Measurements from ENCODE around the gene CIAO2A.
"Not testable (repeated sequence)": the region's sequence is repeated elsewhere in the genome, so short reads cannot be mapped to it uniquely, and the experiment has no call there.

Gene CIAO2A

DNA sequence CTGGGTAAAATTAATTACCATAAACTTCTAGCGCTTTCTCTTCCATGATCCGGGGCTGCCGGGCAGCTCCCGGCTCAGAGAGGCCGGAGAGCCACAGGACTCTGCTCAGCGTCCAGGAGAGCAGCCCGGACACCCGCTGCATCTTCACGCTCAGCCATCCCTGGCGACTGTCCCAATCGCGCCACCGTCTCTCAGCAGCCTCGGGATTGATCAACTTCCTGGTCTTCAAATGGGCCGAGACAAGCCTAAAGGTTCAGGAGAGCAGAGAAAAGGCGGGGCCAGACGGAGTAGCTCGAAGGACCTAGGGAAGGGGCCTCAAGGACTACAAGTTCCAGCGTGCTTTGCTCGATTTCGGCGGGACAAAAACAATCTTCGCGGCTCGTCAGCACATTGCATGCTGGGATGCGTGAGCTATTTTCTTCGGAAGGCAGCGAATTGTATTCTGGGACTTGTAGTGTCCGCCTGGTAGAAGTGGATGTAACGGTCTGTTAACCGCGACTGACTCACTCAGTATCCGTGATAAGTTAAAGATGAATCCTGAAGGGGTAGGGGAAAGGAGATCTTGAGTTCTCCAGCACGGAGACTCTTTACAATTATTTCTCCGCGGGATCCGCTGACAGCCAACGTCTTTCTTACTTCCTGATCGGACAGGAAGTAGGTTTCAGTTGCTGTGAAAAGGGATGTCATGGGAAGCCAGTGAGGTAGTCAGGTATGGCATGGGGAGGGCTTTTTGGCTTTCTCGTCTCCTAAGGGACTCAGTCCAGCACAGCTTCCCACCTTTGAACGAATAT is at the start of gene CIAO2A:
Gene CIAO2A, minus strand, starts transcription at position 212 of the 791 bp plus-strand sequence. Its CDS starts 70 bp downstream, at position 142.
- DNase-seq, result peak; percentile 97

GRCh38 chr15:64143276-64143675 is 49.6 kb upstream of the CIAO2A start:
- DNase-seq, result no peak

DNA sequence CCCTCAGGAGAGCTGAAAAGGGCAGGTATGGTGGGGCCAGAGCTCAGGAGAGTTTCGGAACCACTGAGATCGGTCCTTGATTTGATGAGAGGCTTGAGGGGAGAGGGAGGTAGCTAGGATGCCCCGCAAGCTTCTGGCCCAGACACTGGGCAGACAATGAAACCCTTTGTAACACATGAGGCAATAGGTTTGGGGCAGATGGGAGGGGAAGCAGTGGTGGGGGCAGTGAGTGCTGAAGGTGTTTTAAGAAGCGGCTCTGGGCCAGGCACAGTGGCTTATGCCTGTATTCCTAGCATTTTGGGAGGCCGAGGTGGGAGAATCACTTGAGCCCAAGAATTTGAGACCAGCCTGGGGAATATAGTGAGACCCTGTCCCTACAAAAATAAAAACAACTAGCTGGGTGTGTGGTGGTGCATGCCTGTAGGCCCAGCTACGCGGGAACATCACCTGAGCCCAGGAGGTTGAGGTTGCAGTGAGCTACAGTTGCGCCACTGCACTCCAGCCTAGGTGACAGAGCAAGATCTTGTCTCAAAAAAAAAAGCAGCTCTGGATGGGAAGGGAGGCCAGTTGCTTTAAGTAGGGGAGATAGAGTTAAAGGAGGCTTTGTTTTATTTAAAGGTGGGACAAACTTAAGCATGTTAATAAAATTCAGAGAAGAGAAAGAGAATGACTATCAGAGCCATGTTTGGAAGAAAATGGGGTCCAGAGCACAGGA is 48.3 kb upstream of the CIAO2A start:
- DNase-seq, result no peak

DNA sequence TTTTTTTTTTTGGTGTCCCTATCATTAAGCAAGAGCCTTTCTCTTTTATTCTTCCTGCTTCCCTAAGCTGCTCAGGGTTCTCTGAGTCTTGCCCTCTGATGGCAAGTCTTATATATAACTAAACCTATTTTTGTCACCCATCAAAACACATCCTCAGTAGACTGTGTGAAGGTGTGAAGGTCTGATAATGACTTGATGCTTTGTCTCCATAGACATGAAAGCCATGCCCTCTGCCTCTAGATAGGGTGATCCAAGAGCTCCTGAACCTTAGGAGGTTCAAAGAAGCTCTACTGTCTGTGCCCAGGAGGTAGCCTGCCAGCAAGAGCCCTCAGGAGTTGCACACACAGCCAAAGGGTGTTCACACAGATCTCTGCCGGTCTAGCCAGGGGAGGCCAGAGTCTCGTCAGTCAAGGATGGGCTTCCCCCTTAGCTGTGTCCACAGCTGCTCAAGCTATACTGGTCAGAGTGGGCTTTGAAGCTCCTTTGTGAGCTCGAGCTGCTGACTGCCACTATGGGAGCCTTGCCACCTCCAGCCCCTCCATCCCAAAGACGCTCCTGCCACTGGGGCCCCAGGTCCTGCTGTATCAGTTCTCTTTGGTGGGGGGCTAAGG is 44.8 kb upstream of the CIAO2A start:
- DNase-seq, result no peak

- no peak for DNase-seq
Measured at GRCh38 chr15:64137226-64137833, 43.7 kb upstream of the CIAO2A start.

GRCh38 chr15:64136347-64136746 is 42.7 kb upstream of the CIAO2A start:
- DNase-seq, result no peak

- DNase-seq, result no peak
Measured at GRCh38 chr15:64134345-64134829, 40.7 kb upstream of the CIAO2A start.

DNA sequence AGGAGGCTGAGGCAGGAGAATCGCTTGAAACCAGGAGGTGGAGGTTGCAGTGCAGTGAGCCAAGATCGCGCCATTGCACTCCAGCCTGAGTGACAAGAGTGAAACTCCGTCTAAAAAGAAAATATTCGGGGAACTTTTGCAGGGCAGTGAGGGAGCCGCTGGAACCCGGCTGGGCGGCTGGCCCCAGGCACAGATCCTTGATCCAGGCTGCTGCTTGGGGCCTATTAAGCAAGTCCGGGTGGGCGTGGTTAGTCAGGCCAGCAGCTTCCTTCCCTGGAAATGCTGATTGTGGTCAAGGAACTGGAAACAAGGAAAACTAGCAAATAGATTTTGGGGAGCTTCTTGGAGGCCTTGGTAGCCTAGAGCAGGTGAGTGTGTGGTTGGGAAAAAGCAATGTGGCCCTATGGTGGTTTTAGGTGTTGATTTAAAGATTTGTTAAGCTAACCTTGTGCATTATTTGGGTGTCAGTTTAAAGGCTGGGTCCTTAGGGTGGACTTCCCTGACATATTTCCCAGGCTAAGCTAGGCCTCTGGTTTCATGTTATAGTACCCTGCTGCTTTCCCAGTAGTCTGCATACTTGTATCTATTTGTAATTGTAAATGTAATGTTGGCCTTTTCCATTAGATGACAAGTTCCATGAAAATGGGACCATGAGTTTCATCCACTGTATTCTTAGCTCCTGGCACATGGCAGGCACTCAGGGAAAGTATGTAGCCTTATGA is 40.1 kb upstream of the CIAO2A start:
- no peak for DNase-seq

GRCh38 chr15:64132217-64132616 is 38.6 kb upstream of the CIAO2A start:
- DNase-seq, result no peak

GRCh38 chr15:64131547-64131946 is 37.9 kb upstream of the CIAO2A start:
- DNase-seq, result no peak

DNA sequence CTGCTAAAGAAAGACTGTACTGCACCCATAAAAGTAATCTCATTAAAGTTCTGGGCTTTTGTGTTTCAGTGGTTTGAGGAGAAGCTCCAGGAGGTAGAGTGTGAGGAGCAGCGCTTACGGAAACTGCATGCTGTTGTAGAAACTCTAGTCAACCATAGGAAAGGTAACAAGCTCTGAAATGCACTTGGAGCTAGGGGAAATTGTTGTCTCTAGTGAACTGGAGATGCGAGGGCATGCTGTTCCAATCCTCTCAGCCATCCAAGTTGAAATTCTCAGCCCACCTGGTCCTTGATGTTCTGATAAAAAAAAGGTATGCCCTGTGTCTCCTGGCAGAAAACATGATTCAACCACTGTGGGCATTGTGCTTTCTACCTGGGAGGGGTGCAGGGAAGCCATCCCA is 36.5 kb upstream of the CIAO2A start:
- no peak for DNase-seq

- no peak for DNase-seq
Measured at GRCh38 chr15:64127521-64128270, 34.1 kb upstream of the CIAO2A start.

- no peak for DNase-seq
Measured at GRCh38 chr15:64125978-64126377, 32.3 kb upstream of the CIAO2A start.

GRCh38 chr15:64122936-64123351 is 29.3 kb upstream of the CIAO2A start:
- DNase-seq, result no peak

- DNase-seq, result no peak
Measured at GRCh38 chr15:64122444-64122843, 28.8 kb upstream of the CIAO2A start.

GRCh38 chr15:64121614-64122013 is 28.0 kb upstream of the CIAO2A start:
- DNase-seq, result no peak

DNA sequence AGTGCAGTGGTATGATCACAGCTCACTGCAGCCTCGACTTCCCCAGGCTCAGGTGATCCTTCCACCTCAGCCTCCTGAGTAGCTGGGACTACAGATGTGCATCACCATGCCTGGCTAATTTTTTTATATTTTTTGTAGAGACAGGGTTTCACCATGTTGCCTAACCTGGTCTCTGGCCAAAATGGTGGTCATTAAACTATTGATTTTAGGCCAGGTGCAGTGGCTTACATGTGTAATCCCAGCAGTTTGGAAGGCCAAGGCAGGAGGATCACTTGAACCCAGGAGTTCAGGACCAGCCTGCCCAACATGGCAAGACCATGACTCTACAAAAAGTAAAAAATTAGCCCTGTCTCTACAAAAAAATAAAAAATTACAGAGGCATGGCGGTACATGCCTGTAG is 26.7 kb upstream of the CIAO2A start:
- not testable (repeated sequence) for DNase-seq

DNA sequence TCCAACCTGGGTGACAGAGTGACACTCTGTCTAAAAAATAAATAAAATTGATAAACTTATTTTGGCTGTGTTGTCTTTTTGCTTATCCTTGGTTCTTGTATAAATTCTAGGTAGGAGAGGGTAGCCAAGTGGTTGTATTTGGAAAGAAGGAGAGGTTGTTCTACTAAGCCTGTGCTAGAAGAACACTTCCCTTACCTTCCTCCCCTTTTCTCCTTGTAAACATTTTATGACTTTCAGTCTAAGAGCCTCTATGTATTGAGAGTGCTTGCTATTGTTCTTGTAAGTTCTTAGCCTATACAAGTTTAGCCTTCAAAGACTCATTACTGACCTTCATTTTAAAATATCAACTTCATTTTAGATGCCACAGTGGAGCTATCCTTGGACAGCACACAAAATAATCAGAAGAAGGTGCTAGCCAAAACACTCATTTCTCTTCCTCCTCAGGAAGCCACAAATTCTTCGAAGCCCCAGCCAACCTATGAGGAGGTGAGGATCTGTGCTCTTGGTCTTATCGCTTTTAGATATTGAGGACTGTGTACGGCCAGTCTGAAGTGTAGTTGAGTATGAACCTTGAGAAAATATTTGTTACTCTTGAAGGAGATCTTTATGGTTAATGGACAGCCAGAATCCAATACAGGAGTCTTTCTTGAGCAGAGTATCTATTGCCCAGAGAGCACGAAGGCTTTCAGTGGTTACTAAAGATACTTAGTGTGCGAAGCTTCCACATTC is 24.3 kb upstream of the CIAO2A start:
- no peak for DNase-seq

GRCh38 chr15:64112904-64113303 is 19.3 kb upstream of the CIAO2A start:
- DNase-seq, result no peak

DNA sequence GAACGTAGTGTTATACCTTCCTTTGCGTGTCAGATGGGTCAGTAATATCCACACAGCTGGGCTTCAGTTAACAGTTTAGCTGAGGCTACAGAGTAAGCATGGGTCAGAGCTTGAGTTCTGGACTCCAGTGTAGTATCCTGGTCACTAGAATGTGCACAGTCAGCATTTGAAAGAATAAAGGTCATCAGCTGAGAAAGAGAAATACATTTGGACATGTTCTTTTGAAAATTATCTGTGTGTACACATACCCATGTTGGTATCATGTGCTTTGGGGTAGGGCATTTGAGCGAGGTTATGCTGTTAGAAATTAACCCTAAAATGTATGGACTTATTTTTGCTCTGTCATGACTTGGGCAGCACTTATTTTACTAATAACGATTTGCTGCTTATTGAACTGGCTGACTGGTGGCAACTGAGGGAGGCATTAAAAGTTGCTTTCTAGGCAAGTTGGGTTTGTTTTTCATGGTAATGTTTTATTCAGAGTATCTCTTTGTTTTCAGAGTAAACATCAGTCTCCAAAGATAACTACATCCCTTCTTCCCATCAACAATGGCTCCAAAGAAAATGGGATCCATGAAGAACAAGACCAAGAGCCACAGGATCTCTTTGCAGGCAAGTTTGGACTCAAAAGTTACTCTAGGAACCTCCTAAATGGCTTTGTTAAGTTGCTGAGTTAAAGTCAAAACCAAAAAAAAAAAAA is 18.6 kb upstream of the CIAO2A start:
- DNase-seq, result no peak

DNA sequence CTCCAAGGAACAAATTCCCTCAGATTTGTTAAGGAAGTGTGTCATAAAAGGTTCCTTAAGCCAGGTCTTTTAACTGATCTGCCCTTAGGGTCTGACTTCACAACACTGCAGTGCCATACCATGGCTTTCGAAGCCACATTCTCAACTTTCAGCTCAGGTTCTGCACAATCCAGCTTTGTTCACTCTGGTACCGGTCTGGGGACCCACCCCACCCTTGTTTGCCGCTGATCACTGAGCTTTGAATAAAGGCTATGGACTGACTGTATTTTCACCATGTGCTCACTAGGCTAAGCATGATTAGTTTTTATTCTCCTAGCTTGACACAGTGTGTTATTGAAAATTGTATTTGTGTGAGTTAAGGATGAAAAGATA is 18.0 kb upstream of the CIAO2A start:
- no peak for DNase-seq

Measured in CD4-positive, alpha-beta T cell treated with Interleukin-4 for 4 hours (primary cell).